Thoracic aorta (tissue), 2 donors: ENCODE data around the gene OR2T29. TPM values are rescaled to one million over a fixed set of nuclear protein-coding genes. Genes with fewer than 3 reads are reported as not detected.
"Not testable (repeated sequence)": the region's sequence is repeated elsewhere in the genome, so short reads cannot be mapped to it uniquely, and the experiment has no call there.

ENCODE experiments used
- ATAC-seq: fragments of 150-250 bp; one replicate; pipeline ENCODE4 v1.8.0; 2017; ENCODE audit warnings: low read depth; ENCODE audit not compliant: insufficient number of reproducible peaks, low FRiP score
- DNase-seq: peaks from one replicate; pipeline ENCODE4 v3.0.0-alpha.2; 2020; ENCODE audit warnings: low spot score
- H3K27ac ChIP-seq, 2 donors: fragments of 200-600 bp; sonication (generic); 1 replicate in 1 of 2; 2 replicates in 1 of 2; pipeline ENCODE4 v1.5.1; 2016; ENCODE audit warnings: mild to moderate bottlenecking in 2 of 2, moderate library complexity in 2 of 2
- H3K27me3 ChIP-seq: fragments of 200-600 bp; sonication (generic); replicated peaks from 2 replicates; pipeline ENCODE4 v1.6.0; 2016; ENCODE audit warnings: mild to moderate bottlenecking; ENCODE audit not compliant: insufficient read depth
- H3K36me3 ChIP-seq: fragments of 200-600 bp; sonication (generic); one replicate; pipeline ENCODE4 v1.5.1; 2016
- H3K4me1 ChIP-seq, 2 donors: fragments of 200-600 bp; sonication (generic); 1 replicate in 1 of 2; 2 replicates in 1 of 2; pipeline versions ENCODE4 v1.5.1 to v1.6.0; 2016; ENCODE audit warnings: low read depth in 2 of 2, mild to moderate bottlenecking in 1 of 2; ENCODE audit not compliant: control insufficient read depth in 1 of 2
- H3K4me3 ChIP-seq: fragments of 200-600 bp; sonication (generic); 2 replicates; pipeline ENCODE4 v1.5.1; 2016; ENCODE audit warnings: mild to moderate bottlenecking
- H3K9me3 ChIP-seq: fragments of 200-600 bp; sonication (generic); 2 replicates; pipeline ENCODE4 v1.5.1; 2016
- total RNA-seq, 2 donors: library from RNA; depleted of rRNA; stranded (reverse); fragments of >200 nt; gene quantifications; one replicate each; pipeline versions ENCODE4 v1.1.0 to v1.2.3, GENCODE V29; 2016
- TF ChIP-seq, protein P1 (sequence below): fragments of 200-600 bp; sonication (generic); IDR thresholded peaks from one replicate; pipeline ENCODE4 v1.5.1; 2019; ENCODE audit warnings: antibody characterized with exemption

OR2T29 gene
- total RNA-seq, 2 donors from 2014 or later, result not detected

DNA sequence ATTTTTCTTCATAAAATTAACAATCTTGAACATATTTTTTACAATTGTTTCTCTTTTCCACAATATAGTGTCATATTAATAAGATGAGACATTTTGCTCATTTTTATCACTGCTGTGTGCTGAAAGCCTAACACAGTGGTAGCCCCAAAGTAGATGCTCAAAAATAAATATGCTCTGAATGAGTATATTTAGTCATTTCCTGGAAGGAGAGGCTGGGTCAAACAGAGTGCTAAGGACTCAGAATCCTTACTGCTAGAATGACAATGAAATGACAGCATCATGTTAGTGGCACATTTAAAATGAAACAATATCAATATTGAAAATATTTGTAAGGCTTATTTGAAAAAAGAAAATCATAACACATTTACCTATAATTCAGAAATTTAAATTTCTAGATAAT is 25.1 kb downstream of the OR2T29 start:
- H3K4me3 ChIP-seq, H3K4me1 ChIP-seq, H3K27ac ChIP-seq, H3K27me3 ChIP-seq, H3K9me3 ChIP-seq, H3K36me3 ChIP-seq, ATAC-seq, DNase-seq: not testable (repeated sequence)

DNA sequence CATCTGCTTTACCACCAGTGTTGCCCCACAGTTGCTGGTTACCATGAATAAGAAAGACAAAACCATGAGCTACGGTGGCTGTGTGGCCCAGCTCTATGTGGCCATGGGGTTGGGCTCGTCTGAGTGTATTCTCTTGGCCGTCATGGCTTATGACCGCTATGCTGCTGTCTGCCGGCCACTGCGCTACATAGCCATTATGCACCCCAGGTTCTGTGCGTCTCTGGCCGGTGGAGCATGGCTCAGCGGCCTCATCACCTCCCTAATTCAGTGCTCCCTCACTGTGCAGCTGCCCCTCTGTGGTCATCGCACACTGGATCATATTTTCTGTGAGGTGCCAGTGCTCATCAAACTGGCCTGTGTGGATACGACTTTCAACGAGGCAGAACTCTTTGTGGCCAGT is 40.7 kb downstream of the OR2T29 start:
- Histone ChIP-seq H3K9me3 (no peaks in the 10 kb centered on the region), H3K27me3 (no peaks in the 10 kb centered on the region), H3K4me1 (no peaks in the 10 kb centered on the region), H3K4me3 (no peak overlapping the region), H3K27ac (no peak overlapping the region), H3K36me3 (no peaks in the 10 kb centered on the region)
- DNase-seq (no peak), ATAC-seq (no peak)
- TF ChIP-seq, protein P1, sequence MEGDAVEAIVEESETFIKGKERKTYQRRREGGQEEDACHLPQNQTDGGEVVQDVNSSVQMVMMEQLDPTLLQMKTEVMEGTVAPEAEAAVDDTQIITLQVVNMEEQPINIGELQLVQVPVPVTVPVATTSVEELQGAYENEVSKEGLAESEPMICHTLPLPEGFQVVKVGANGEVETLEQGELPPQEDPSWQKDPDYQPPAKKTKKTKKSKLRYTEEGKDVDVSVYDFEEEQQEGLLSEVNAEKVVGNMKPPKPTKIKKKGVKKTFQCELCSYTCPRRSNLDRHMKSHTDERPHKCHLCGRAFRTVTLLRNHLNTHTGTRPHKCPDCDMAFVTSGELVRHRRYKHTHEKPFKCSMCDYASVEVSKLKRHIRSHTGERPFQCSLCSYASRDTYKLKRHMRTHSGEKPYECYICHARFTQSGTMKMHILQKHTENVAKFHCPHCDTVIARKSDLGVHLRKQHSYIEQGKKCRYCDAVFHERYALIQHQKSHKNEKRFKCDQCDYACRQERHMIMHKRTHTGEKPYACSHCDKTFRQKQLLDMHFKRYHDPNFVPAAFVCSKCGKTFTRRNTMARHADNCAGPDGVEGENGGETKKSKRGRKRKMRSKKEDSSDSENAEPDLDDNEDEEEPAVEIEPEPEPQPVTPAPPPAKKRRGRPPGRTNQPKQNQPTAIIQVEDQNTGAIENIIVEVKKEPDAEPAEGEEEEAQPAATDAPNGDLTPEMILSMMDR, result no peak

DNA sequence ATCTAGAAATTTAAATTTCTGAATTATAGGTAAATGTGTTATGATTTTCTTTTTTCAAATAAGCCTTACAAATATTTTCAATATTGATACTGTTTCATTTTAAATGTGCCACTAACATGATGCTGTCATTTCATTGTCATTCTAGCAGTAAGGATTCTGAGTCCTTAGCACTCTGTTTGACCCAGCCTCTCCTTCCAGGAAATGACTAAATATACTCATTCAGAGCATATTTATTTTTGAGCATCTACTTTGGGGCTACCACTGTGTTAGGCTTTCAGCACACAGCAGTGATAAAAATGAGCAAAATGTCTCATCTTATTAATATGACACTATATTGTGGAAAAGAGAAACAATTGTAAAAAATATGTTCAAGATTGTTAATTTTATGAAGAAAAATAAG is 52.4 kb downstream of the OR2T29 start:
- not testable (repeated sequence) for H3K4me3 ChIP-seq, H3K9me3 ChIP-seq, H3K27ac ChIP-seq, H3K36me3 ChIP-seq, ATAC-seq, DNase-seq, H3K4me1 ChIP-seq, H3K27me3 ChIP-seq

DNA sequence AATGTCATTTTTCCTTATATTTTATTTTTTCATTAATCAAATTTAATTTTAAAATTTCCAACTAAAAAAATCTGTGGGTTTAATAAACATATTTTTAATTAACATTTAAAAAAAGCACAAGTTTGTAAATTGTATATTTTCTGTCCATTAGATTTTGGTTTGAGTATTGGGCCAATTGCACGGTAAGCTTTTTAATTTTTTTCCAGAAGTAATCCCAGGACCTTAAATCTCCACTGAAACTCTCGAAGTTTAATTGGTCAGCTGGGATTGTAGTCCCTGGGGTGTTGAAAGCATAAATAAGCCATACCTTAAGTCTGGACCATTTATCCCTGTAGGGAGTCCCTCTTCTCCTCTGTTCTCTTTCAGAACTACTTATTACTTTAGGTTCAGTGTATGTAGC is 54.8 kb downstream of the OR2T29 start, which contains the start of gene OR2G6:
TSS of gene OR2G6 (plus strand) at position 301 of the 400 bp plus-strand sequence. CDS start 13,574 bp downstream, outside the sequence.
- not testable (repeated sequence) for H3K9me3 ChIP-seq, ATAC-seq, H3K36me3 ChIP-seq, H3K27ac ChIP-seq, H3K4me1 ChIP-seq, DNase-seq, H3K27me3 ChIP-seq, H3K4me3 ChIP-seq

Other genes starting within 250 kb of the OR2T29 start
- not detected for gene OR2M7, start 238.2 kb downstream of the OR2T29 start, total RNA-seq
- not detected for gene OR14C36, start 214.0 kb downstream of the OR2T29 start, total RNA-seq
- gene OR2T4, start 201.1 kb downstream of the OR2T29 start, total RNA-seq, result not detected
- not detected for gene OR2T6, start 187.0 kb downstream of the OR2T29 start, total RNA-seq
- gene OR2T1, start 159.7 kb downstream of the OR2T29 start, total RNA-seq, result not detected
- not detected for gene OR2T2, start 117.1 kb downstream of the OR2T29 start, total RNA-seq
- not detected for gene OR2T3, start 89.4 kb downstream of the OR2T29 start, total RNA-seq
- not detected for gene OR2T5, start 74.2 kb downstream of the OR2T29 start, total RNA-seq
- not detected for gene OR2G6, start 54.7 kb downstream of the OR2T29 start, total RNA-seq
- gene OR2T34, start 12.0 kb upstream of the OR2T29 start, total RNA-seq, result not detected
- not detected for gene OR2T10, start 34.9 kb upstream of the OR2T29 start, total RNA-seq
- not detected for gene OR2T11, start 72.3 kb upstream of the OR2T29 start, total RNA-seq
- gene OR2T35, start 82.5 kb upstream of the OR2T29 start, total RNA-seq, result not detected
- gene OR2T27, start 92.8 kb upstream of the OR2T29 start, total RNA-seq, result not detected
- not detected for gene OR14I1, start 140.0 kb upstream of the OR2T29 start, total RNA-seq
- gene LYPD8, start 193.0 kb upstream of the OR2T29 start, total RNA-seq, result not detected